Measurements from ENCODE around the gene DIPK1B.

GRCh38 chr9:136700304-136700703 lies 12.1 kb upstream of the DIPK1B start:
- TF ChIP-seq CTCF (IDR thresholded peaks at IDR 0.05; ENCODE audit: extremely low read depth in 1 of 2, insufficient read depth in 1 of 2, low read depth in 1 of 2, low read length in 2 of 2) (no peak), POLR2AphosphoS5 (IDR thresholded peaks at IDR 0.05; ENCODE audit: insufficient read depth, low read depth, low read length) (no peak), EZH2 (IDR thresholded peaks at IDR 0.05; ENCODE audit: borderline replicate concordance, low read depth, low read length, severe bottlenecking) (no peak), MYC (IDR thresholded peaks at IDR 0.05; ENCODE audit: low read depth, low read length) (no peak), POLR2A (IDR thresholded peaks at IDR 0.05; ENCODE audit: low read depth, low read length) (no peak), JUN (IDR thresholded peaks at IDR 0.05; ENCODE audit: borderline replicate concordance, insufficient read depth, insufficient read length, low read depth) (no peak), MAX (IDR thresholded peaks at IDR 0.05; ENCODE audit: insufficient read depth, insufficient read length) (no peak), FOS (IDR thresholded peaks at IDR 0.05; ENCODE audit: borderline replicate concordance, insufficient read depth, low read length) (no peak), GATA2 (IDR thresholded peaks at IDR 0.05; ENCODE audit: insufficient read depth, insufficient read length, low read depth, low read length) (no peak)
